Stomach (tissue), 4 donors: ENCODE results near the gene CLSTN2.

Experiments used
- CTCF ChIP-seq, 7 experiments: fragments of 450-650 bp in 4 of 7; fragments of 200-600 bp in 3 of 7; sonication (generic) in 3 of 7; IDR thresholded peaks; one replicate each; pipeline ENCODE4 v1.5.1; 2016 to 2019; ENCODE audit warnings: antibody characterized with exemption in 7 of 7, control low read depth in 2 of 7, mild to moderate bottlenecking in 1 of 7
- EP300 ChIP-seq: sonication (generic); formaldehyde crosslinking; IDR thresholded peaks from one replicate; pipeline ENCODE4 v1.6.1; 2017; ENCODE audit warnings: antibody characterized with exemption
- POLR2A ChIP-seq, 4 donors: fragments of 450-650 bp; IDR thresholded peaks; one replicate each; pipeline ENCODE4 v1.6.1; 2016; ENCODE audit warnings: antibody characterized with exemption in 4 of 4, control low read depth in 2 of 4, mild to moderate bottlenecking in 1 of 4, moderate library complexity in 1 of 4
- POLR2AphosphoS5 ChIP-seq, 3 donors: sonication (generic); formaldehyde crosslinking; IDR thresholded peaks; one replicate each; pipeline ENCODE4 v1.6.1; 2016; ENCODE audit warnings: antibody characterized with exemption in 3 of 3

GRCh38 chr3:140334132-140334929 is 399.3 kb downstream of the CLSTN2 start:
- TF ChIP-seq CTCF (IDR thresholded peaks at IDR 0.05) (no peak), EP300 (no peak), POLR2A (IDR thresholded peaks at IDR 0.05) (no peak), POLR2AphosphoS5 (IDR thresholded peaks at IDR 0.05) (no peak)
